Activated CD4-positive, alpha-beta T cell treated with anti-CD3 and anti-CD28 coated beads for 1 hour (primary cell): ENCODE results near the gene CUBN.

Source experiments
- DNase-seq: peaks from one replicate; pipeline ENCODE4 v3.0.0-alpha.2; 2020

CUBN gene

DNA sequence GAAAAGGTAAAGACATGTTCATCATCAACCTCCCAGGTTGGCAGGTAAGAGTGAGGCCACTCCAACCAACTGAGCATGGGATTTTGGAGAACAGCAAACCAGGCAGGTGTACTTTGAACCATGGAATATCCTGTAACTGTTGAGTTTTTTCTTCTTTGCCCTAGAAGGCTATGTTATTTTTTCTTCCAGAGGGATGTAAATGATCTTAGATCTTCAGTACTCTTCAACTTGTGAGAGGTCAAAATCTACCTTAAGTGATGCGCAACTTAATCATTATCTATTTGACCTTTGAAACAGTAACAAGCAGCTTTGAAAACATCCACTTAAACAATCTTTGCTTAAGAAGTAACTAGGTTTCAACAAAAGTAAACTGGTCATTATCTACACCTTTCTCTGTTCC is at the start of gene CUBN:
TSS of gene CUBN (minus strand) at position 71 of the 400 bp plus-strand sequence. CDS start at position 25, 46 bp downstream.
- no peak for DNase-seq

DNA sequence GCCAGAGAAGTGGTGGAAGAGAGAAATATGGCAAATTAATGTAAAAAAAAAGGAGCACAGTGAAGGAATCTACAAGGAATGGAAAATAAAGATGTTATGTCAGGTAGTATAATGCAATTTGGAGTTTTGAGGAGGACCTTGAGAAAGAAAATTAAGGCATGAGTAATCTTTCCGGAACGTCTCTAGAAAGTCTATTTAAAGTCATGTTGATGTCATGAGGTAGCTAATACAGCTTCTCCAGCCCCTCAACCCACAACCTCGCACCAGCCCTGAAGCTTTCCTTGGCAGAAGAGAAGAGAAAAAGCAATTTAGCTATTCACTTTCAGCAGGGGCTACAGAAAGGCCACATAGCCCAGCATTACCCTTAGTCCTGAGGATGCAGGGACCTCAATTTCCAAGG is 49.4 kb upstream of the CUBN start:
- DNase-seq: no peak

DNA sequence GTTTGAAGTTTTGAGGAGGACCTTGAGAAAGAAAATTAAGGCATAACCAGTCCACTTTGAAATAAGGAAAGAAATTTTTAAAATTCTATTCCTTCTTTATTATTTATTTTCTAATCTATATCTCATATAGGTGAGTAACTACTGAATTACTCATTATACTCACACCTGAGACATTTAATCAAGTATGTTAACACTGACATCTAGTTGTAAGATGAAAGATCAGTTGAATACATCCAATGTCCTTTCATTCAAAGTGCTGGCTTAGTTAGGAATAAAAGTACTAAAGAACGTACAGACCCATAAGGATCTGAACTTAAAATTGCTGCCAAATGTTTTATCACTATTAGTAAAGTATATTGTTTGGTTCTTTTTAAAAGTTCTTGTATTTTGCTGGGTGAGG is 48.4 kb upstream of the CUBN start:
- DNase-seq: no peak

DNA sequence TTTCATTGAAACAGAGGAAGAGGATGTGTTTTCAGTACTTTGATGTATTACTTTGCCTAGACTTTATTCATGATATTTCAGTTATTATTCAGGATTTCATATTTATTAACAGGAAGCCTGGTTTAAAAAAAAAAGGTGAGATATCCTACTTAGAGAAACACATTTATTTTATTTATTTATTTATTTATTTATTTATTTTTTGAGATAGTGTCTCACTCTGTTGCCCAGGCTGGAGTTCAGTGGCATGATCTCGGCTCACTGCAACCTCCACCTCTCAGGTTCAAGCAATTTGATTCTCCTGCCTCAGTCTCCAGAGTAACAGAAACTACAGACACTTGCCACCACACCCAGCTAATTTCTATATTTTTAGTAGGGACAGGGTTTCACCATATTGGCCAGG is 47.4 kb upstream of the CUBN start:
- DNase-seq: no peak

DNA sequence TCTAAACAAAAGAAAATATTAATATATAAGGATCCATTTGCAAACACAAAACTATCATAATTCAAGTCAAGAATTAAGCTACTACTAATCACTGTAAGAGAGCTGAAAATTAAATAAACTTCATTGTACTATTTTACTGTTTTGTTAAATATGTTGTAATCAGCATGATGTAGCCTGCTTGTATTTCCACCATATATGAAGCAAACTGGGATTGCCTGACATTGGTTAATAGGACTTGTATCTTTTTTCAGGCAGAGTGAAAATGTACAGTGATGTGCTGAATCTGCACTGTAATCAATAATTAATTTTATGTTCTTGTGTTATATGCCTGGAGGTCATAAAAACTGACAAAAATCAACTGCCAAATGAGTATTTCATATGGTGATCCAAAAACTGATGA is 46.5 kb upstream of the CUBN start:
- DNase-seq: no peak

DNA sequence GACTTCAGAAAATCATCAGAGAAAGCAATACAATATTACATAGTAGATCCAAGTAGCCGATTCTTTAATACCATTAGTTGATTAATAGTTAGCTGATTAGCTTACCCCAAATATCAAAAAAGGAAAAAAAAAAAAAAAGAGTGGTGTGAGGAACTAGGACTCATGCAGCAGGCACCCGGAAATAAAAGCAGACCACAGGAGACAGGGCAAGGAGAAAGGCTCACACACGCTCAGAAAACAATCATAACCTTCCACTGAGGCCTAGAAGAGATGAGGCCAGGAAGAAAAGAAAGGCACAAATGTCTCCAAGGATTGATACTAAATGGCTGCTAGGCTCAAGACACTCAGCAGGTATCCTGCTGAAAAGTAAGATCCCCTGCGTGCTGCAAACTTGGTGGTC is 45.9 kb upstream of the CUBN start:
- no peak for DNase-seq

DNA sequence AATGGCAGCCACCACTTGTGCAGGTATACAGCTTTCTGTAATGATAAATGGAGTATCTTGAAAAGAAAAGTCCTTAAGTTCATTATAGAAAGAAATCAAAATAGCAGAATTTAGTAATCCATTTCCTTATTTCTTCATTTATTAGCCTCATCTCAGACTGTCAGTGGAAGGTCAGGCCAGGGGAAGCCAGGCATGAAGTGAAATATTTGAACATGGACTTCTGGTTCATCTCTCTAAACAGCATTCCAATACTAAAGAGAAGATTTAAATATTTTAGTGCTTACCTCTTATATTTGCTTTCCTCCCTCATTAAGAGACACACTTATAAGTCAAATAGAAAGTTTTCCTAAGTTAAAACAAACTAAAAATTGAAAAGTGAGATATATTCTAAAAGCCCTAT is 45.0 kb upstream of the CUBN start:
- DNase-seq: no peak

DNA sequence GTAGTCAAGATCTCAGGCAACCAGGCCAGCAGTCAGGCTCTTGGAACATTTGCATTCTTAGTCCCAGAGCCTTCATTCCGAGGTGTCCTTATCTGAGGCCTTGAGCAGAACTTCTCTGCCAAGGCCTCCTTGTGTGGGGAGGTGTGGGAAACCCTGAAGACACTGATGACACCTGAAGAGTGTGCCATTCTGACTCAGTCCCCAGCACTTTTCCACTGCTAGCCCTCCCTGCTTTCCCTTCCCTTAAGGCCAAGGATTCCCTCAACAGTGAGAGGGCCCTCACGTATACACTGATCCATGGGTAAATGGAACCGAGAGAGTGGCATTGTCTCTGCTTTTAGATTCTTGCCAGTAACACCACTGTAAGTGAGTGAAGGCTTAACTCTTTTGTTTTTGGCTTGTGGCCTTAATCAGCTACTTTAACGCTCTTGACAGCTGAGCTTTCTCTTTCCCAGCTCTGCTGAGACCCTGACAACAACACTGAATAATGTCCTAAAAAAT is 41.6 kb upstream of the CUBN start:
- no peak for DNase-seq

DNA sequence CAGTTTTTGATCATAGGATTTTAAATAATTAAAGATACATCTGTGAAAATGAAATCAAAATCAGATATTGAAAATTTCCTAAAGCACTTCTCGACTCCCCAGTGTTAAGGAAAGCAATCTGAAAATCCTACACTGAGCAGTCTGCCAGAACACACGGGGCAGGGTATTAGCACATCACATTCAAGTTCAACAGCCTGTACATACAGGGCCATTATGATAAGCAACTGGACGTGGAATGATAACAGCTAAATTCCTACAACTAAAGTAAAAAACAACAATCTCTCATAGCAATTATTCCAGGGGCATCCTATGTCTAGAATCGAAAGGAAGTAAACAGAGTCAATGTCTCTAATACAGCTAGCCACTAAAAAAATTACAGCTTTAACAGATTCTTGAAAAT is 40.2 kb upstream of the CUBN start:
- DNase-seq: no peak

DNA sequence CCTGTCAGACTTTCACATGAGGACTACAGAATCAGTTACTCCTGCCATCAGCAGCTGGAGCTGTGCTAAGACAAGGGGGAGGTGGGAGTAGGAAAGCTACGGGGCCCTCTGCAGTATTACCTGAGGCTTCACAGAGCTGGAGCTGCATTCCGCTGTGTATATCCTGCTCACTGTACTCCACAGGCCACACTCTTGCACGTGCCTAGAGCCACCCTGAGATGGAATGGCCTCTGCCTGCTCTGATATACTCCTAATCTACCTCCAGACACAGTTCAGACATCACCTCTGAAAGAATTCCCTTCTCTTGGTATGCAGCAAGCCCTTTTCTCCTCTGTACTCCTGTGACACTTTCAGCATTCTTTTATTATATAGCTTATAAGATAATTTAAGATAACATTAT is 37.1 kb upstream of the CUBN start:
- DNase-seq: no peak

DNA sequence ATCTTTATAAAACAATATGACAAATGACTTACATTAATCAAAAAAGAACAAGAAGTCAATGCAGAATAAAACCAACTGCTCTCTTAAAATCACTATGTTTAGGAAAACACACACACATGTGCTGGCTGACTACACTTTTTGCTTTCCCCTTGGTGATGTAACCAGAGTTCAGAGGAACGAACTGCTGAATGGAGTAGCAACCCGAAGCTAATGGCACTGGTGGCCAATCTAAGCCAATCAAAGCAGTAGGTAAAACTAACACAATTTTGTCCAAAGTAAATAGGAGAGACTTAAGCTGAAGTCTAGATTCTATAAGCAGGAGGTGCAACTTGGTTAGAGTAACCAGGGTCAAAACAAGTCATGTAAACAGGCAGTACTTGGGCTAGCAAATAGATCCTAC is 33.2 kb upstream of the CUBN start:
- no peak for DNase-seq

DNA sequence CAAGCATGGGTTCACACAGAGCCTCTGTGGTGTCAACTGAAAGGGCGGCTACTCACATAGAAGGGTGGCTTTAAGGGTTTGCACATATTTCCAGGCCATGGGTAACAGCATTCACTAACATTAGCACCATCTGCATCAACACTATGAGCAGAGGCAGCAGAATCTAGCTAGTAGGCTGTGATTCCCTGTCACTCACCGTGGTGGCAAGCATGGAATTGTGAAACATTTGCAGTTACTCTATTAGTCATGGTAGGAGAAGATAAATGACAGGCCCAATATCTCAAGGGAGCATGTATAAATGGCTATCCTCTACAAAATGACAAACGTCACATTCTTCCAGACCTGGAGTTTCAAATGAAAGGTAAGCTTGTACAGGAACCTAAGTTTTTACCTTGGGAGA is 32.2 kb upstream of the CUBN start:
- DNase-seq: no peak

DNA sequence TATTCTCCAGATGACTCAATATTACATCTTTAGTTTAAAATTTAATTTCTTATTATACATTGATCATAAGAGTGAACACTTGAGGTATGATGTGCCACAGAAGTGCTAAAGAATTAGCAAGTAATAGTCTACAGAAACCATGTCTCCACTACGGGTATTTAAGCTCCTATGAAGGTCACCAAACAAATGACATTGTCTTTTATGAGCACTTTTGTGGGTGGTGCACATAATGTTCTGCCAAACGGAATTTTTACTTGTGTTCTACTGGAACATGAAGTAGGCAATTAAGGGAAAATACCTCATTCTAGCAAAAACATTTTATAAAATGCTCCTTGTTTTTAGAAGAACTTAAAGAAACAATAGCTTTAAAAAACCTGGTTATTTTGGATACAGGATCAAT is 27.4 kb upstream of the CUBN start:
- DNase-seq: no peak

DNA sequence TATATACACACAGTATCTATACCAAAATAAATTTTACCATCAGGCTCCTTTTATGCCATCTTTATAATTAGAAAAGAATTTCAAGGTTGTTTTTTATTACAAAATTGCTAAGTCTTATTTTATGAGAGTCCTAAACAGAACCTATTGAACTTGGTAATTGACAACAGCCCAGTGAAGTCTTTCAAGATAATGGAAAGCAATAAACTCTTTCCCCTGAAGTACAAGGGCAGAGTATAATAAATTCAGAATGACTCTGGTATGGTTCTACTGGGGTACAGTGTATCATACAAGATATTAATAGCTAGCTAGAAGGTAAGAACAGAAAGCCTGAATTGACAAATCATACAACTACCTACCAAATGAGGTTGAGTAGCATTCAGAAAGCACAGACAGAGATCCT is 26.2 kb upstream of the CUBN start:
- DNase-seq: no peak

DNA sequence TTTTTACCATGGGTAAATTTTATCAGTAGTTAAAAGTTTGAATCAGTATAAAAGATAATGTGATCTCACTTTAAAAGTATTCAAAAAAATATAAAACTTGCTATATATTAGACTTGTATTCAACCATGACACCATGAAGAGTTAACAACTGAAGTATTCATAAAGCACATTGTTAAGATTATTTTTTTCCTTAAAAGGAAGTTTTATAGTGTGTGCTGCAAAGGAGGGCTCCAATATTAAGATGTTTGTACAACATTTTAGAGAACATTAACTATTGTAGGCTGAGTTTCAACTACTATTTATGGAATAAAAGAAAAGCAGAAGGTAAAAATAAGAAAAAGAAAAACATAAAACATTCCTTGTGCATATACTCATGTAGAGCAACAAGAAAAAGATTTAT is 24.5 kb upstream of the CUBN start:
- DNase-seq: no peak

DNA sequence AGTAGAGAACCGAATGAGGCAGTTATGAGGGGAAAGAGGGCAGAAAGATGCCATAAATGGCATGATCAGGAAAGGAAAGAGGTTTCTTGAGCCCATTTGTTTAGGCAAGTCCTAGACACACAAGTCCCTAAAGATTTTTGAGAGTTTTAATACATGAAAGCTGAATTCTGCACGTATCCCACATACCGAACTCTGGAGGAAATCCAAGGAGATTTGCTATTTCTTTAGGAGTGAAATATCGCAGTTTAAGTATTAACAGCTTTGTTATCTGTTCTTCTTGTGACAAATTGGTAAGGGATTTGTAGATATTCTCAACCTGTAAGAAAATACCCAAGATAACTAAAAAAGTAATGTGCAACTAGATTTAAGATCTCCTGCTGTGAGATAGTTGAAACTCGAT is 23.7 kb upstream of the CUBN start:
- DNase-seq: no peak

DNA sequence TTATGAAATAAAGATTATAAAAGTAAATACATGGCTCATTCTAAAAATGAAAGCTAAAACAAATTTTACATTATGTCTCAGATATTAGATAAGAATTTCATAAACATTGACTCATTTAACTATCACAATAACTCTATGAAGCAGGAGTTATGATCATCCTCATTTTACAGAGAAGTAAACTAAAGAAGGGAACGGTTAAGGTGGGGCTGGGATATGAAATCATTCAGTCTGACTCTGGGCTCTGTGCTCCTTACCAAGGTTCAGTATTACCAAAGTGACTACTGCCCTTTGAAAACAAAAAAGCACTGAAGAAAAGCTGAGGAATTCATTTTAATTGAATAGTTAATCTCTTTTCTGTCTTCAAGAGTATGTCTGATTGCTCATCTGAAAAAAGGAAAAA is 22.1 kb upstream of the CUBN start:
- DNase-seq: no peak

DNA sequence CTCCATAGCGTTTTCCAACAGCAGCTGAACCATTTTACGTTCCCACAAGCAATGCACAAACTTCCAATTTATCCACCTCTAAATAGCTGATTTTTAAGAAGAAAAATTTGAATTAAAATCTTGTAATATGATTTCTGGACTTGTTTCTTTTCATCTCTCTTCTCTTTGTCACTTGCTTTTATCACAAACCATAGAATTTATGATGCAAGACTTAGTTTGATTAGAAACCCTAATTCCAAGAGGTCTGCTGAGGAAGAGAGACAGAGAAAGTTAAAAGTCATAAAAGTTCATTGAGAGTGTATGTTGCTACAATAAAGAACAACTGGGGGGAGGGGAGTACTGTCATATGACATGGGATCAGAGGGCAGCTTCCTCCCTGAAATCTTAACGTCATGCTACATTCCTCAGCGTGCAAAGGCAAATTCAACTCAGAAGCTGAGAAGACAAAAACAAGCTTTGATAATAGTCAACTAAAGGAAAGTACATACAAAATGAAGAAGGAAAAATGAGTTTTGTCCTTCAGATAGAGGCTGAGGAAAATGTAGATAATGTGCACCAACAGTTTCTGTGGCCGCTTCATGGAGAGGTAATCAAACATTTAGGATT is 18.4 kb upstream of the CUBN start:
- DNase-seq: no peak

DNA sequence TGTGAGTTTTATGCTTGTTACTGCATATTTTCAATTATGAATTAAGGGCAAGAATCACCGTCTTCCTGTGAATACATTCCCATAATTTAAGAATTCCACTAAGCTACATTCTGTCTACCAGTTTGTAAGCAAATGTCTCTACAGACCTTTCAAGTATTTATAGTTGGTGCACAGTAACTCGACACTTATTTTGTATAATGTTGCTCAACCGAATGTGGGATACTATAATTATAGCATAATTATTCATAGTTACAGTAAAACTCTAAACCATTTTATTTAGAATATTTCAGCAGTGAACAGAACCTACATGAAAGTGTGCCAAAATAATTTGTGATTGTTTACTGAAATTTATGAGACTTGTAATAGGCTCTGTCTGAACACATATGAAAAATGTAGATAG is 17.3 kb upstream of the CUBN start:
- no peak for DNase-seq

DNA sequence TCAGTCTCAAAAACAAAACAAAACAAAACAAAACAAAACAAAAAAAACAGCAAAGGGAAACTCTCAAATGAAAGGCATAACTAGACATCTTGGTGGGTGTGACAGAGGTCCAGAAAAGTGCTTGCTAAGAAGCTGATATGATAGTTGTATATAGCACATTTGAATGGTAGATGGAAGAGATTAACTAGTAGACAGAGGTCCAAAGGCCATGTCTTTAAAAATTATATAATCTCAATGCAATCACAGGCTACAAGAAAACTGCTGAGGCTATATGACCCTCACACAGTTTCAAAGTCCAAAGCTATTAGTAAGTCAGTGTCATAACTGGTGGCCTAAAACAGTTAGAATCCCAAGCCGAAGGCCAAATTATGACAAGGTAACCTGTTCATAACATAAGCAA is 15.6 kb upstream of the CUBN start:
- no peak for DNase-seq

DNA sequence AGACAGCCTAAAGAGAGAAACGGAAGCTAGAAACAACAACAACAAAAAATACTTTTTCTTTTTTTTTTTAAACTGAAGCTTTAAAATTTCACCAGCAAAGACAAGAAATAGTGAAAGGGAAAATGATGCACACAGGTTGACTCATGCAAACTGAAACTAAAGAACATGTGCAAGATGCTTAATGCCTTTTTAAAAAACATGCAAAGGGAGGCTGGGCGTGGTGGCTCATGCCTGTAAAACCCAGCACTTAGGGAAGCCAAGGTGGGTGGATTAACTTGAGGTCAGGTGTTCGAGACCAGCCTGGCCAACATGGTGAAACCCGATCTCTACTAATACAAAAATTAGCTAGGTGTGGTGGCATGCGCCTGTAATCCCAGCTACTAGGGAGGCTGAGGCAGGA is 15.1 kb upstream of the CUBN start:
- no peak for DNase-seq

DNA sequence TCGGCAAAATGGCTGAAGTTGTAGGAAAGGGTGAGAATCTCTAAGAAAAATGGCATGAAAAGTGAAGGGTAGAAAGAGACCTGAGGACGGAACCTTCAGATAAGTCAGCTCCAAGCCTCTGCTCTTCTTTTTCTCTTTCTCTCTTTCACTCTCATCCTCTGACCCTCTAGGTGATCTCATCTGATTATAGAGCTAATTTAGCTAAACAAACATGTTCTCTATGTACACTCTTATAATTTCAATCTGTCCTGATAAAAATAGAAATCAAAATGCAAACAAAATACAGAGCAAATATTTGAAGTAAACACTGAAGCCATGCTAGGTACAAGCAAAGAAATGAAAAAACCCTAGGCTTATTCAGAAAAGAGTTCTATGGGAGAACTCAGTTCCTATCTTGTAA is 14.4 kb upstream of the CUBN start:
- DNase-seq: no peak

DNA sequence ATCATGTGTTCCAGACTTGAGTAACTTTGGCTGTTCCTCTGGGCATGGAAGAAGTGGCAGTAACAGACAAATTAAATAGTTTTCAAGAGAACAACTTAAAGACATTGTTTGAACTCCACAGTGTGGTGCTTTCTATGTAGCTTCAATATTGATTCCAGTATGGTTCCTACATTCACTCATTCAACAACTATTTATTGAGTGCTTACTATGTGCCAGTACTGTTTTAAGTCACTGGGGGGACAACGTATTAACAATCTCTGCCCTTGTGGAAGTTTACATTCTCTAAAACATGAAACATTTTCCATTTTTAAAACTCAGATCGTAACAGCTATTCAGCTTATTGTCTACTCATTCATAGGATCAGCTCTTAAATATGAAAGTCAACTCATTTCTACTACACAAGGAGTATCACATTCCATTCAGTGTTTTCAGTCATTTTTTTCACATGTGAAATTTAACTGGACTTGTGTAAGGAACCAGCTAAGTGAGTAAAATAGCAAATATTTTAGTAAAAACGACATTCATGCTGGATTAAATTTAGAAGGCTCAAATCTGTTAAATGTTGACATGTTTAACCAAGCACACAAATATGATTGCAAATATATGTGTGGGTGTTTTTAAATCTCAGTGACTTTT is 13.6 kb upstream of the CUBN start:
- no peak for DNase-seq

DNA sequence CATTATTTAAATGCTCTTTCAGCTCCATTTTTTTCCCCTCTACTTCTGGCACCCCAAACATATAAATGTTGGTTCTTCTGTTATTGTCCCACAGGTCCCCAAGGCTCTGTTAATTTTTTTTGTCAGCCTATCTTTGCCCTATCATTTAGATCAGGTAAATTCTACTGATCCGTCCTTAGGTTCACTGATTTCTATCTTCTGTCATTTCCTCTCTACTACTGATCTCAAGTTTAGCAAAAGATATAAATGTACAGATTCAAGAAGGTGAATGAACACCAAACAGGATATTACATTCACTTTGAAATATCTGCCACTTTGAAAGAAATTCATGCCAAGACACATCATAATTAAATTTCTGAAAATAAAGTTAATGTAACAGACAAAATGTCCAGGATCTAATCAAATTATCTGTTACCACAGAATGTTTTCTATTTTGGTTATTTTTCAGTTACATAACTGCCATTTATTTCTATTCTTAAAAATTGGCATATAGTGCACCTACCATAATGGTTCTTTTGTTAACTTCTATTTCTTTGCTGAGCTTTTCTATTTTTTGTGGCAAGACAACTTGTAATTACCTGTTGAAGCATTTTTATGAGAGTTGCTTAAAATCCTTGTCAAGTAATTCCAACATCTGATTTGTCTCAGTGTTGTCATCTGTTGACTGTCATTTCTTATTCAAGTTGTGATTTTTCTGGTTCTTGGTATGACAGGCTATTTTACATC is 12.1 kb upstream of the CUBN start:
- no peak for DNase-seq

DNA sequence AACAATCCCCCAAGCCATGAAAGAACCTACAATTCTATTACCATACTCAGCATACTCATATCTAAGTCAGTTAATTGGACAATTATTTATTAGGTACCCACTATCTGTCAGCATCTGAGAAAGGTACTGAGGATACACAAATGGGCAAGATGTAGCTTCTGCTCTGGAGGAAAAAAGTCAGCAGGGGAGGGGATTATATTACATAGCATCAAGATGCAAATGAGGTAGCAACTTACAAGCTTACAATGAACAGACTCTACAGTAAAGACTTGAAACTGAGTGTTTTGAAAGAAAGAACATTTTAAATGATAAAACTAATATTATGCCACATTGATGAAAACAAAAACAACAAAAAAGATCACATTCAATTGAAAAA is 10.8 kb upstream of the CUBN start:
- DNase-seq: no peak
